SK-N-SH (cell line): ENCODE data around the gene OVOL1. TPM values are rescaled to one million over a fixed set of nuclear protein-coding genes. Genes with fewer than 3 reads are reported as not detected.
"Not testable (repeated sequence)": the region's sequence is repeated elsewhere in the genome, so short reads cannot be mapped to it uniquely, and the experiment has no call there.

ENCODE experiments used
- CTCF ChIA-PET: fragments of 300-600, 350-600 bp; formaldehyde crosslinking; extraction: SDS; loops from one replicate; lab custom pipeline; 2021; lab: Yijun Ruan, JAX
- POLR2A ChIA-PET: fragments of 350-600 bp; sonication (Branson Sonifier 250); formaldehyde crosslinking; extraction: SDS; loops from one replicate; lab custom pipeline; 2020; ENCODE audit warnings: antibody characterized with exemption, inconsistent platforms; lab: Yijun Ruan, JAX
- DNase-seq: peaks from one replicate; pipeline ENCODE4 v3.0.0; 2012
- H2AFZ ChIP-seq: fragments of 200-600 bp; sonication (generic); 2 replicates; pipeline ENCODE4 v1.8.1; 2016; ENCODE audit warnings: antibody characterized with exemption, mild to moderate bottlenecking, low read depth
- H3F3A ChIP-seq: fragments of 200-600 bp; sonication (generic); replicated peaks from 2 replicates; pipeline ENCODE3; 2016; ENCODE audit warnings: antibody characterized with exemption, mild to moderate bottlenecking; ENCODE audit not compliant: insufficient read depth
- H3K27ac ChIP-seq, 2 experiments: fragments of 200-500 bp in 1 of 2; fragments of 200-600 bp in 1 of 2; sonication (Bioruptor generic) in 1 of 2; sonication (generic), shearing (Covaris generic) in 1 of 2; 2 replicates each; pipeline versions ENCODE4 v1.5.1 to v1.6.1; 2014 to 2016; ENCODE audit warnings: low read depth in 2 of 2, inconsistent platforms in 1 of 2, low read length in 1 of 2, mild to moderate bottlenecking in 1 of 2, mixed read lengths in 1 of 2
- H3K27me3 ChIP-seq: fragments of 200-600 bp; sonication (generic), shearing (Covaris generic); 2 replicates; pipeline ENCODE4 v1.6.1; 2016; ENCODE audit warnings: mixed run types; ENCODE audit not compliant: insufficient read depth
- H3K36me3 ChIP-seq, 2 experiments: fragments of 200-500 bp in 1 of 2; fragments of 200-600 bp in 1 of 2; sonication (Bioruptor generic) in 1 of 2; sonication (generic) in 1 of 2; replicated peaks in 1 of 2; 2 replicates each; pipeline versions ENCODE3 to v1.5.1; 2014 to 2016; ENCODE audit warnings: low read length in 1 of 2, mild to moderate bottlenecking in 1 of 2; ENCODE audit not compliant: insufficient read depth in 2 of 2, control insufficient read depth in 1 of 2
- H3K4me1 ChIP-seq, 2 experiments: fragments of 200-500 bp in 1 of 2; fragments of 200-600 bp in 1 of 2; sonication (Bioruptor generic) in 1 of 2; sonication (generic), shearing (Covaris generic) in 1 of 2; 2 replicates each; pipeline versions ENCODE4 v1.5.1 to v1.6.1; 2014 to 2016; ENCODE audit warnings: low read depth in 1 of 2, low read length in 1 of 2, mixed run types in 1 of 2; ENCODE audit not compliant: insufficient read depth in 2 of 2, control insufficient read depth in 1 of 2
- H3K4me2 ChIP-seq: fragments of 200-600 bp; sonication (generic), shearing (Covaris generic); 2 replicates; pipeline ENCODE4 v1.6.1; 2017; ENCODE audit warnings: mixed run types
- H3K4me3 ChIP-seq, 2 experiments: fragments of 200-500 bp in 1 of 2; fragments of 200-600 bp in 1 of 2; sonication (Bioruptor generic) in 1 of 2; sonication (generic), shearing (Covaris generic) in 1 of 2; 2 replicates each; pipeline versions ENCODE4 v1.5.1 to v1.8.1; 2014 to 2016; ENCODE audit warnings: low read depth in 2 of 2, inconsistent platforms in 1 of 2, low read length in 1 of 2, mild to moderate bottlenecking in 1 of 2, mixed read lengths in 1 of 2, moderate library complexity in 1 of 2
- H3K79me2 ChIP-seq: fragments of 200-600 bp; sonication (generic); 2 replicates; pipeline ENCODE4 v1.8.1; 2017; ENCODE audit warnings: mild to moderate bottlenecking; ENCODE audit not compliant: insufficient read depth
- H3K9ac ChIP-seq: fragments of 200-600 bp; sonication (generic); 2 replicates; pipeline ENCODE4 v1.6.1; 2017; ENCODE audit warnings: mixed run types
- H3K9me2 ChIP-seq: fragments of 200-600 bp; sonication (generic); 2 replicates; pipeline ENCODE4 v1.6.1; 2017; ENCODE audit warnings: mixed run types
- H3K9me3 ChIP-seq: fragments of 200-600 bp; sonication (generic); 2 replicates; pipeline ENCODE4 v1.6.1; 2017; ENCODE audit warnings: mixed run types, mild to moderate bottlenecking, moderate library complexity
- H4K20me1 ChIP-seq: fragments of 200-600 bp; sonication (generic); 2 replicates; pipeline ENCODE4 v1.6.1; 2017; ENCODE audit warnings: mild to moderate bottlenecking, mixed run types; ENCODE audit not compliant: insufficient read depth
- EP300 ChIP-seq, 2 experiments: IDR thresholded peaks; 2 replicates each; pipeline versions ENCODE4 v1.4.0 to v1.6.1; 2012; ENCODE audit warnings: borderline replicate concordance in 1 of 2, low read depth in 1 of 2, low read length in 1 of 2
- IRF3 ChIP-seq: fragments of 150-350 bp; IDR thresholded peaks from 2 replicates; pipeline ENCODE4 v1.6.1; 2016; ENCODE audit warnings: mild to moderate bottlenecking, low read depth, low read length
- NFIC ChIP-seq: IDR thresholded peaks from 2 replicates; pipeline ENCODE4 v1.4.0; 2012; ENCODE audit warnings: borderline replicate concordance
- PBX3 ChIP-seq: IDR thresholded peaks from 2 replicates; pipeline ENCODE4; 2012
- POLR2AphosphoS5 ChIP-seq: IDR thresholded peaks from 2 replicates; pipeline ENCODE4 v1.6.1; 2012; ENCODE audit warnings: low read depth, low read length
- RAD21 ChIP-seq: IDR thresholded peaks from 2 replicates; pipeline ENCODE4 v1.6.1; 2012; ENCODE audit warnings: mild to moderate bottlenecking, low read length
- RCOR1 ChIP-seq: fragments of 150-350 bp; IDR thresholded peaks from 2 replicates; pipeline ENCODE4 v1.6.1; 2017; ENCODE audit warnings: antibody characterized with exemption, low read length
- RXRA ChIP-seq: IDR thresholded peaks from 2 replicates; pipeline ENCODE4 v1.4.0; 2012; ENCODE audit warnings: low read depth, mild to moderate bottlenecking, borderline replicate concordance
- SIN3A ChIP-seq: IDR thresholded peaks from 2 replicates; pipeline ENCODE4 v1.6.1; 2012; ENCODE audit warnings: low read depth, mild to moderate bottlenecking, low read length, moderate library complexity, borderline replicate concordance
- TCF12 ChIP-seq: IDR thresholded peaks from 2 replicates; pipeline ENCODE4 v1.4.0; 2012
- USF1 ChIP-seq: IDR thresholded peaks from 2 replicates; pipeline ENCODE4 v1.4.0; 2012; ENCODE audit warnings: low read depth, borderline replicate concordance
- ZBTB33 ChIP-seq: IDR thresholded peaks from 2 replicates; pipeline ENCODE4 v1.4.0; 2012; ENCODE audit warnings: low read depth, borderline replicate concordance
- WGBS: methylation state at CpG from one replicate; pipeline ENCODE4 v1.1.6; 2017; ENCODE audit warnings: low lambda C conversion rate; 5-methylcytosine and 5-hydroxymethylcytosine counted together
- polyA plus RNA-seq, 3 experiments: library from polyadenylated mRNA; depleted of rRNA; stranded (reverse); fragments of >200 nt; gene quantifications; 2 replicates each; pipeline ENCODE4 v1.2.3, GENCODE V29; 2012

Gene OVOL1
- polyA plus RNA-seq, 1 of the 3 experiments (the other 2 are of a cell fraction), result not detected

- Histone ChIP-seq H4K20me1 (no peaks in the 10 kb centered on the region), H3K9ac (no peak overlapping the region), H3K79me2 (no peaks in the 10 kb centered on the region), H3K27me3 (peaks cover 10% of the 10 kb centered on the region; the same call in 1 of the 2 replicates), H3F3A (no peaks in the 10 kb centered on the region), H3K9me3 (no peaks in the 10 kb centered on the region), H3K9me2 (no peaks in the 10 kb centered on the region), H3K4me2 (no peak overlapping the region), H3K27ac (no peak overlapping the region), H3K4me3 (no peak overlapping the region; a peak in 1 of 4 replicates), H3K4me1 (peaks cover 0 to 10% of the 10 kb centered on the region in 2 experiments; a peak in 1 of 4 replicates), H3K36me3 (no peaks in the 10 kb centered on the region)
- POLR2A ChIA-PET, result interaction anchor here (1.1 to 1.3 kb wide), 3 partner anchors 25 to 108 kb away, joined by 4 to 10 read pairs (median 5); partner anchors contain the start of gene KAT5
- CTCF ChIA-PET, result interaction anchor here (0.6 to 4.1 kb wide), 44 partner anchors 9 to 232 kb away, joined by 3 to 59 read pairs (median 5); partner anchors contain the start of genes AP5B1, CFL1, FIBP and KAT5
- DNase-seq, result no peak
- WGBS, result 24% methylated on average over 8 of the region's 8 CpGs
- no peak for TF ChIP-seq EP300 (IDR thresholded peaks at IDR 0.05; ENCODE audit: borderline replicate concordance in 1 of 2, low read depth in 1 of 2, low read length in 1 of 2)
- no peak for TF ChIP-seq ZBTB33
- no peak for TF ChIP-seq USF1
- TF ChIP-seq SIN3A, result no peak
- TF ChIP-seq TCF12, result no peak
- no peak for TF ChIP-seq RCOR1
- no peak for TF ChIP-seq IRF3
- TF ChIP-seq POLR2AphosphoS5, result no peak
- TF ChIP-seq PBX3, result no peak
- TF ChIP-seq, all 33 proteins: peak for 0
- H2AFZ ChIP-seq, result no peak overlapping the region
Observed at GRCh38 chr11:65744699-65745042, 42.2 kb upstream of the OVOL1 start.

- H4K20me1 ChIP-seq, result no peaks in the 10 kb centered on the region
- peaks cover 0 to 10% of the 10 kb centered on the region in 2 experiments; a peak in 1 of 4 replicates for H3K4me1 ChIP-seq
- POLR2A ChIA-PET, result interaction anchor here (1.1 to 1.3 kb wide), 3 partner anchors 25 to 108 kb away, joined by 4 to 10 read pairs (median 5); partner anchors contain the start of gene KAT5
- peaks cover 10% of the 10 kb centered on the region; the same call in 1 of the 2 replicates for H3K27me3 ChIP-seq
- H3K4me3 ChIP-seq, result no peak overlapping the region; a peak in 1 of 4 replicates
- H3K36me3 ChIP-seq, result no peaks in the 10 kb centered on the region
- H3F3A ChIP-seq, result no peaks in the 10 kb centered on the region
- H3K27ac ChIP-seq, result no peak overlapping the region
- H3K4me2 ChIP-seq, result no peak overlapping the region
- WGBS, result 26% methylated on average over 4 of the region's 17 CpGs
- no peak for TF ChIP-seq RXRA
- TF ChIP-seq RAD21, result peak; percentile 14; the same call in 1 of the 2 replicates
- TF ChIP-seq NFIC, result no peak
- TF ChIP-seq POLR2AphosphoS5, result no peak
- no peak overlapping the region for H2AFZ ChIP-seq
- CTCF ChIA-PET, result interaction anchor here (0.6 to 4.1 kb wide), 44 partner anchors 9 to 232 kb away, joined by 3 to 59 read pairs (median 5); partner anchors contain the start of genes AP5B1, CFL1, FIBP and KAT5
- no peaks in the 10 kb centered on the region for H3K79me2 ChIP-seq
- no peak overlapping the region for H3K9ac ChIP-seq
- H3K9me2 ChIP-seq, result no peaks in the 10 kb centered on the region
- DNase-seq, result peak; percentile 71
- H3K9me3 ChIP-seq, result no peaks in the 10 kb centered on the region
Observed at GRCh38 chr11:65745049-65745448, 41.8 kb upstream of the OVOL1 start.

- H3K79me2 ChIP-seq, H3K9ac ChIP-seq, H3K27ac ChIP-seq, H3F3A ChIP-seq, H3K9me3 ChIP-seq, H3K4me3 ChIP-seq, H3K27me3 ChIP-seq, DNase-seq, H2AFZ ChIP-seq, H4K20me1 ChIP-seq, H3K36me3 ChIP-seq, H3K9me2 ChIP-seq, H3K4me2 ChIP-seq, POLR2A ChIA-PET, H3K4me1 ChIP-seq: not testable (repeated sequence)
- CTCF ChIA-PET, result interaction anchor here (1.1 to 2.7 kb wide), 3 partner anchors 18 to 56 kb away, joined by 3 to 11 read pairs (median 10); no protein-coding TSS in a partner anchor
- WGBS, result 46% methylated on average over 5 of the region's 5 CpGs
Observed at GRCh38 chr11:65762169-65762568, 24.7 kb upstream of the OVOL1 start.

GRCh38 chr11:65762816-65763215 is 24.0 kb upstream of the OVOL1 start:
- POLR2A ChIA-PET, H4K20me1 ChIP-seq, CTCF ChIA-PET, H3K27me3 ChIP-seq, H3K4me1 ChIP-seq, H3K9me3 ChIP-seq, H3K9me2 ChIP-seq, H3K4me2 ChIP-seq, H3K9ac ChIP-seq, H3F3A ChIP-seq, H3K27ac ChIP-seq, H3K79me2 ChIP-seq, H3K36me3 ChIP-seq, H2AFZ ChIP-seq, DNase-seq, H3K4me3 ChIP-seq: not testable (repeated sequence)
- WGBS, result 84% methylated on average over 24 of the region's 29 CpGs
